MM.1S (cell line): ENCODE measurements around the gene COL5A1.

Experiments used
- DNase-seq: peaks from one replicate; pipeline ENCODE4 v3.0.0-alpha.2; 2015
- H2AFZ ChIP-seq: fragments of 300-600 bp; sonication (generic); 2 replicates; pipeline ENCODE4 v1.6.0; 2016; ENCODE audit warnings: antibody characterized with exemption, low read length
- H3F3A ChIP-seq: fragments of 300-600 bp; sonication (generic); 2 replicates; pipeline ENCODE4 v1.6.1; 2016; ENCODE audit warnings: mild to moderate bottlenecking, antibody characterized with exemption, low read length, moderate library complexity, mixed read lengths; ENCODE audit not compliant: insufficient read depth
- H3K27ac ChIP-seq: fragments of 300-600 bp; sonication (generic); 2 replicates; pipeline ENCODE4 v1.5.1; 2016; ENCODE audit warnings: mild to moderate bottlenecking, low read length
- H3K27me3 ChIP-seq: fragments of 300-600 bp; sonication (generic); replicated peaks from 2 replicates; pipeline ENCODE4 v1.6.0; 2016; ENCODE audit warnings: low read length; ENCODE audit not compliant: insufficient read depth
- H3K36me3 ChIP-seq: fragments of 300-600 bp; sonication (generic); replicated peaks from 2 replicates; pipeline ENCODE4 v1.6.1; 2016; ENCODE audit warnings: mild to moderate bottlenecking, low read length, mixed read lengths; ENCODE audit not compliant: insufficient read depth
- H3K4me1 ChIP-seq: fragments of 300-600 bp; sonication (generic); 2 replicates; pipeline ENCODE4 v1.6.1; 2016; ENCODE audit warnings: low read length, mixed read lengths
- H3K4me2 ChIP-seq: fragments of 300-600 bp; sonication (generic); 2 replicates; pipeline ENCODE4 v1.6.0; 2016; ENCODE audit warnings: low read depth, low read length
- H3K4me3 ChIP-seq: fragments of 300-600 bp; sonication (generic); 2 replicates; pipeline ENCODE4 v1.5.1; 2016; ENCODE audit warnings: low read length, mixed read lengths
- H3K79me2 ChIP-seq: fragments of 300-600 bp; sonication (generic); 2 replicates; pipeline ENCODE4 v1.6.1; 2016; ENCODE audit warnings: mixed run types, low read length, mixed read lengths
- H3K9ac ChIP-seq: fragments of 300-600 bp; sonication (generic); 2 replicates; pipeline ENCODE4 v1.6.1; 2016; ENCODE audit warnings: low read length, mixed read lengths
- H3K9me2 ChIP-seq: fragments of 300-600 bp; sonication (generic); replicated peaks from 2 replicates; pipeline ENCODE4 v1.6.1; 2016; ENCODE audit warnings: mild to moderate bottlenecking, low read length, mixed read lengths; ENCODE audit not compliant: insufficient read depth
- H3K9me3 ChIP-seq: fragments of 300-600 bp; sonication (generic); replicated peaks from 2 replicates; pipeline ENCODE4 v1.6.1; 2016; ENCODE audit warnings: mild to moderate bottlenecking, low read length, mixed read lengths; ENCODE audit not compliant: insufficient read depth
- H4K20me1 ChIP-seq: fragments of 300-600 bp; sonication (generic); 2 replicates; pipeline ENCODE4 v1.6.1; 2016; ENCODE audit warnings: mild to moderate bottlenecking, low read length, moderate library complexity, mixed read lengths; ENCODE audit not compliant: insufficient read depth
- EZH2 ChIP-seq: fragments of 300-600 bp; sonication (generic); optimal IDR thresholded peaks from 2 replicates; pipeline ENCODE3; 2017; ENCODE audit warnings: low read depth, mild to moderate bottlenecking, antibody characterized with exemption, low read length, mixed read lengths
- EZH2phosphoT487 ChIP-seq: fragments of 300-600 bp; sonication (generic); IDR thresholded peaks from 2 replicates; pipeline ENCODE4 v1.6.1; 2018; ENCODE audit warnings: antibody characterized with exemption, low read length
- TF ChIP-seq, protein P1 (sequence below): fragments of 300-600 bp; sonication (generic); IDR thresholded peaks from 2 replicates; pipeline ENCODE4 v1.5.1; 2016; ENCODE audit warnings: antibody characterized with exemption, low read length, mixed read lengths

COL5A1 gene

DNA sequence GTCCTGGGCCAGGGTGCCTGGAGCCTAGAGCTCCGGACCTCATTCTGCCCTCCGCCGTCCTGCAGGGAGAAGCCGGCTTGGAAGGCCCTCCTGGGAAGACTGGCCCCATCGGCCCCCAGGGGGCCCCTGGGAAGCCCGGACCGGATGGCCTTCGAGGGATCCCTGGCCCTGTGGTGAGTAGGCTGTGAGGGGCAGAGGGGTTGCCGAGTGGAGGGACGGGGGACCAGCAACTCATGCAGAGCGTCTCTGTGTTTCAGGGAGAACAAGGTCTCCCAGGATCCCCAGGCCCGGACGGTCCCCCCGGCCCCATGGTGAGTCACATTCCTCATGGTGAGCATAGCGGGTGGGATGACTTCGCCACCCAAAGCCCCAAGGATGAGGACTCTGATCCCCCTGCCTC lies 177.0 kb downstream of the COL5A1 start:
- no peak overlapping the region for H2AFZ ChIP-seq
- no peaks in the 10 kb centered on the region for H3K9me2 ChIP-seq
- no peak overlapping the region for H3K4me2 ChIP-seq
- peaks cover 98% of the 10 kb centered on the region for H3K27me3 ChIP-seq
- H4K20me1 ChIP-seq: no peaks in the 10 kb centered on the region
- no peaks in the 10 kb centered on the region for H3K4me1 ChIP-seq
- H3K27ac ChIP-seq: no peak overlapping the region
- H3K79me2 ChIP-seq: no peaks in the 10 kb centered on the region
- no peaks in the 10 kb centered on the region for H3K9me3 ChIP-seq
- H3K36me3 ChIP-seq: no peaks in the 10 kb centered on the region
- no peak for DNase-seq
- no peak overlapping the region for H3K9ac ChIP-seq
- H3F3A ChIP-seq: no peaks in the 10 kb centered on the region
- no peak overlapping the region for H3K4me3 ChIP-seq
- TF ChIP-seq EZH2 (no peak), EZH2phosphoT487 (no peak)
- TF ChIP-seq, protein P1, sequence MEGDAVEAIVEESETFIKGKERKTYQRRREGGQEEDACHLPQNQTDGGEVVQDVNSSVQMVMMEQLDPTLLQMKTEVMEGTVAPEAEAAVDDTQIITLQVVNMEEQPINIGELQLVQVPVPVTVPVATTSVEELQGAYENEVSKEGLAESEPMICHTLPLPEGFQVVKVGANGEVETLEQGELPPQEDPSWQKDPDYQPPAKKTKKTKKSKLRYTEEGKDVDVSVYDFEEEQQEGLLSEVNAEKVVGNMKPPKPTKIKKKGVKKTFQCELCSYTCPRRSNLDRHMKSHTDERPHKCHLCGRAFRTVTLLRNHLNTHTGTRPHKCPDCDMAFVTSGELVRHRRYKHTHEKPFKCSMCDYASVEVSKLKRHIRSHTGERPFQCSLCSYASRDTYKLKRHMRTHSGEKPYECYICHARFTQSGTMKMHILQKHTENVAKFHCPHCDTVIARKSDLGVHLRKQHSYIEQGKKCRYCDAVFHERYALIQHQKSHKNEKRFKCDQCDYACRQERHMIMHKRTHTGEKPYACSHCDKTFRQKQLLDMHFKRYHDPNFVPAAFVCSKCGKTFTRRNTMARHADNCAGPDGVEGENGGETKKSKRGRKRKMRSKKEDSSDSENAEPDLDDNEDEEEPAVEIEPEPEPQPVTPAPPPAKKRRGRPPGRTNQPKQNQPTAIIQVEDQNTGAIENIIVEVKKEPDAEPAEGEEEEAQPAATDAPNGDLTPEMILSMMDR: no peak

DNA sequence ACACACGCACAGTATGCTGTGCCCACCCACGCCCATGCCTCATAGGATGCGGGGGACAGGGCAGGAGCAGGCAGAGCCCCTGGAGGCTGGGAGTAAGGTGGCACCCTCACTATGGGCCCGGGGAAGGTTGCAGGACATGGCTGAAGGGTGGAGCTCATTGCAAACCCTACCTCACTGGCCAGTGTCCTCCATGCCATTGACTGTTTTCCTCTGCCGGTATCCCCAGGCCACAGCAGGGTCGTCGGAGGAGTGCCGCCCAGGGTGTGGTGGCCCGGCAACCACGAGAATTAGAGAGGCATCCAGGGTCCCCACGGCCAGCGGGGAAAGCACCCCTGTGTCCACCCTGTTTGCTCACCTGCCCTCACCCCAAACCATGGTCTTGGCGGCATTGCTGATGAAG lies 179.3 kb downstream of the COL5A1 start:
- no peak for DNase-seq
- Histone ChIP-seq H3F3A (no peaks in the 10 kb centered on the region), H3K4me1 (no peaks in the 10 kb centered on the region), H3K27ac (no peak overlapping the region), H3K9ac (no peak overlapping the region), H3K9me2 (no peaks in the 10 kb centered on the region), H4K20me1 (no peaks in the 10 kb centered on the region), H3K4me3 (no peak overlapping the region), H3K9me3 (no peaks in the 10 kb centered on the region), H3K27me3 (peaks cover 99% of the 10 kb centered on the region), H3K36me3 (no peaks in the 10 kb centered on the region), H3K79me2 (no peaks in the 10 kb centered on the region), H2AFZ (no peak overlapping the region), H3K4me2 (no peak overlapping the region)
- TF ChIP-seq EZH2: no peak
- no peak for TF ChIP-seq EZH2phosphoT487
- TF ChIP-seq, protein P1: no peak

DNA sequence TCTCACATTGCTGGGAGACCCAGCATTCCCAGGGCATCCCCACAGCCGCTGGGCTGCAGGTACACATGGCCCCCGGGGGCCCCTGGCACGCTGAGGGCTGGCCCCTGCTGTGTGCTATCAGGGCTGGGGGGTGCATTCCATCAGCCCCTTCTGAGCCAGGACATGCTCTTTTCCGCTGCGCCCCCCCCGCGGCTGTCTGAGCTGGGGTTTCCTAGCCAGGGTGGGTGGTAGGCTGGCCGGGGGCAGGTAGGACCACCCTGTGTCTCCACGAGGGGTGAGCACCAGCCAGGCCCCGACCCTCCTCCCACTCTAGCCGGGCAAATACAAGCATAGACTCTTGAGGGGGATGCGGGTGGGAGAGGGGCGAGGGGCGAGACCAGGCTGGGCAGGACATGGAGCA lies 180.9 kb downstream of the COL5A1 start:
- Histone ChIP-seq H3K36me3 (no peaks in the 10 kb centered on the region), H2AFZ (no peak overlapping the region), H3K27me3 (peaks cover 88% of the 10 kb centered on the region), H3F3A (no peaks in the 10 kb centered on the region), H3K27ac (no peak overlapping the region), H3K4me3 (no peak overlapping the region), H3K79me2 (no peaks in the 10 kb centered on the region), H3K9me3 (no peaks in the 10 kb centered on the region), H3K9ac (no peak overlapping the region), H4K20me1 (no peaks in the 10 kb centered on the region), H3K4me2 (no peak overlapping the region), H3K9me2 (no peaks in the 10 kb centered on the region), H3K4me1 (no peaks in the 10 kb centered on the region)
- no peak for DNase-seq
- TF ChIP-seq, protein P1: no peak
- TF ChIP-seq EZH2 (no peak), EZH2phosphoT487 (no peak)

DNA sequence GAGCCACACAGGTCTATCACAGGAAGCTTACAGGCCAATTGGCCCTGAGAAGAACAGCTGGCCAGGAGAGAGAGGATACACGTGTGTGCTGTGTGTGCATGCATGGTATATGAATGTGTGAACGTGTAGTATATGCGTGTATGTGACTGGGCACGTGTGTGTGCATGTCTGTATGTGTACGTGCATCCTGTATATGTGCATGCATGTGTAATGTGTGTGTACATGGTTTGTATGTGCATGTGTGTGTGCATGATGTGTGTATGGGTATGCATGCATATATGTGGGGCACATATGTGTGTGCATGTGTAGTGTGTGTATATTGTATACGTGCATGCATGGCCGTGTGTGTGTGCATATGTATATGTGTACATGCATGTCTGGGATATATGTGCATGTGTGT lies 182.0 kb downstream of the COL5A1 start:
- no peak overlapping the region for H2AFZ ChIP-seq
- H3F3A ChIP-seq: no peaks in the 10 kb centered on the region
- no peaks in the 10 kb centered on the region for H4K20me1 ChIP-seq
- no peaks in the 10 kb centered on the region for H3K9me3 ChIP-seq
- H3K79me2 ChIP-seq: no peaks in the 10 kb centered on the region
- no peaks in the 10 kb centered on the region for H3K4me1 ChIP-seq
- no peak overlapping the region for H3K4me2 ChIP-seq
- H3K4me3 ChIP-seq: no peak overlapping the region
- no peaks in the 10 kb centered on the region for H3K9me2 ChIP-seq
- DNase-seq: no peak
- no peak overlapping the region for H3K9ac ChIP-seq
- H3K27ac ChIP-seq: no peak overlapping the region
- TF ChIP-seq, protein P1: no peak
- TF ChIP-seq EZH2phosphoT487 (no peak), EZH2 (no peak)
- H3K27me3 ChIP-seq: peaks cover 77% of the 10 kb centered on the region
- H3K36me3 ChIP-seq: no peaks in the 10 kb centered on the region
